GM21737 (cell line): ENCODE results near the gene HRCT1.
"Not testable (repeated sequence)": the region's sequence is repeated elsewhere in the genome, so short reads cannot be mapped to it uniquely, and the experiment has no call there.

Experiments
- ATAC-seq: cut with Tn5 transposase; IDR thresholded peaks from one replicate; pipeline ENCODE4 v1.9.1; 2021; ENCODE audit warnings: mild to moderate bottlenecking, moderate library complexity; ENCODE audit not compliant: unreplicated experiment

HRCT1 gene

DNA sequence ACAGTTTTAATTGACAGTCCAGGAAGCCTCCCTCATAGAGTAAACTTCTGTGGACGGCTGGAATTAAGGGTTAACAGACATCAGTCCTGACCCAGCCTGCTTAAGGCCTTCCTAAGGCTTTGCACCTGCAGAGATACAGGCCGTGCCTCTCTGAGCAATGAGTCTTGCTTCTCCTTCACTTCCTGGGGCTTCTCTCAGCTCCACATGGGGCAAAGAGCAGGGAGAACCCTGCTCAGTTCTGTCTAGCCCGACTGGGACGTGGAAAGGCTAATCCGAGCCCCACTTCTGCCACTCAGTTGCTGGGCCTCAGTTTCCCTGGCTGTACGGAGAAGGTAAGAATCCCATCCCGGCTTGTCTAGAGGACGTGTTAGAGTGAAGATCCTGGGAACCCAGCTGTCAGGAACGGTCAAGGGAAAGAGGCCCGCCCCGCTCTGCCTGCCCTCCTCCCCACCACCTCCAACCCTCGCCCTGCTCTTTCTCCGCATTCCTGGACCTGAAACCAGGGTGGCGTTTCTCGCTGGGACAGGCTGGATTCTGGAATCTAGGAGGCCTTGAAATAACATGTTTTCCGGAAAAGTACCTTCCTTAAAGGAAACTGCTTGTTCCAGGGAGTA is 9.8 kb downstream of the HRCT1 start:
- no peak for ATAC-seq

DNA sequence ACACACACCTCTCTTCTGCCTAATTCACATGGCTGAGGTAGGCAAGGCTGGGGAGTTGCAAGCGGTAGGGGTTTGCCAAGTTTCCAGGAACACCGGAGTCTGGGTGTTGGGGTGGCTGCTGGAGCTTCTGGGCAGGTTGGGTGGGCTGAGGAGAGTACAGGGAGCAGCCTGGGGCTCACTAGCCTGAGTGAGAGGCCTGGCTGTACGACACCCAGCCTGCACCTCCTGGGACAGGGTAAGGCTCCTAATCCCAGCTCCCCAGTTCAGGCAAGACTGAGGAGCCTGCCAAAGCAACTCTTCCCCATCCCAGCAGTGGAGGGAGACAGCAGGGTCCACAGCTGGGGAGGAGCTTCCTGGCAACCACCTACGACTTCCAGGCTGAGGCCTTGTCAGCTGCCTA is 11.3 kb downstream of the HRCT1 start:
- ATAC-seq: no peak

DNA sequence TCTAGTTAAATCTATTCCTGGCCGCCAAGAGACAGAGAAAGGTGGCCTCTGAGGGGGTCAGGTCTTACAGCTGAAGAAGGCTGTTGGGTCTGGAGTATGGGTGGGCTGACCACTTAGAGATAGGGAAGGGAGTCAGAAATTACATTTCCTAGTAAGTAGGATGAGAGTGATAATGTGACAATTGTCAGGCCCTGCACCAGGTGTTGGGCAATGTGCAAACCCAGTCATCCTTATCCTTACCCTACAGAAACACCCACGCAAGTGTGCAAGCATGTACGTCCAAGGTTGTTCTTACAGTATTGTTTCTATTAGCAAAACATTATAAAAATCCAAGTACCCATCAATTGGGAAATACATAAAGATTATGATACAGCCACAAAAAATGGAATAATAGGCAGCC is 12.8 kb downstream of the HRCT1 start:
- ATAC-seq: no peak

DNA sequence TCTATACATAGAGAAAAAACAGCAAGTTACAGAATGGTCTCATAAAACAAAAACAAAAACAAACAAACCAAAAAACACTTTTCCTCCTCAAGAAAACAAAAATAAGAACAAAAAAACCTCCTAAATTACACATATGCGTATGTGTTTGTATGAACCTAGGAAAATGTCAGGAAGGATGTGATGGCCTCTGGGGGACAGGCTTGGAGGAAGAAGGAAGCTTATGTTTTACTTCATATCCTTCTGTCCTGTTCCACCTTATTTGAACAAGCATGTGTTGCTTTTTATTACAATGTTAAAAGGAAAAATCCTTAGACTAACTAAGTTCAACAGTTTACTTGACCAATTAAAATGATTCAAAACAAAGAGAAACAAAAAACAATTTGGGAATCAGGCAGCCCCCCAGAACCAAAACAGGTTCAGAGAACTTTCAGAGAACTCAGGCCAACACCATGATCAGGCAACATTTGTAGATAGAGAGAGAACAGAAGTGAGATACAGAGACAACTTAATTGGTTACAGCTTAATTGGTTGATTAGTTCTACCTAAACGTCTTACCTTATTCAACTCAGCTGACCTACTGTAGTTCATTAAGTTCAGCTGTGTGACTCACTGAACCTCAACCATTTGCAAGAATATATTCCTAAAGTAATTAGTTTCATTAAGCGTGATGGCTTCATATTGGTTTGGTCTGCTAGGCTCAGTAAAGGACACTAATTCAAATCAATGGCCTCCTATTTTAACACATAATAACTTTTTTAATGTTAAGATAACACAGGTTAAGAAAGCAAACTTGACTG is 13.4 kb downstream of the HRCT1 start:
- no peak for ATAC-seq

DNA sequence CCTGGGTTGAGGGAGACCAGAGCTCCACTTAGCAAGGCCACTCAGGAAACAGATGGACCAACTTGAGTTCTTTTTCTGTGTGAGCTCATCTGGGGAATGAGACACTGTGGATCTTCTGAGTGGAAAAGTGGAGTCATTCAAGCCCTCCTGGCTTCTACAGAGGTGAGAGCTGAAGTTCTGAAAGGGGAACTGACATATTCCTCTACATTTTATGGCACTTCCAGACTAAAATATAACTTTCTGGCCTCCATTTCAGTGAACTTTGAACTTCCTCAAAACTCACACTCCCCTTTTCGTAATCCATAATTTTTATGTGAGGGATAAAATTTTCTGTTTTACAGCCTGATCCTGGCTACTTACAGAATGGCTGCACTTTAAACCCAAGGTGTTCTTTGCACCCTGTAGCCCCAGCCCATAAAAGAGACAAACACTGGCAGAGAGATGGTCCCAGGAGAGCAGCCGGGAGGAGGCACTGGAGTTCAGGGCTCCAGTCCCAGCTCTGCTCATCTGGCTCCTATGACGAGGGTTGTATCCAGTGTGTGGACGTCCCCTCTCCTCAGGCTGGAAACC is 14.1 kb downstream of the HRCT1 start:
- ATAC-seq: no peak

DNA sequence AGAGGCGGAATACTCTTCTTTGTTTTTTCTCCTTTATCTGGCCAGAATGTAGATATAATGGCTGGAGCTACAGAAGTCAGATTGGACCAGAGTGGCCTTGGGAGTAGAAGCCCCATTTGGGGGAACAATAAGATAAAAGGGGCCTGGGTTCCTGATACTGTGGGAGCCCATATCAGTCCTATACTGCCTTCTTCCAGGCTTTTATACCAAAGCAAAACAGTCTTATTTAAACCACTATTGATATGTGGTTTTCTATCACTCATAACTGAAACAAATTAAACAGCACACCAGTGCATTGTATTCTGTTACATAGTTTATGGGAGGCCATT is 17.6 kb downstream of the HRCT1 start:
- no peak for ATAC-seq

DNA sequence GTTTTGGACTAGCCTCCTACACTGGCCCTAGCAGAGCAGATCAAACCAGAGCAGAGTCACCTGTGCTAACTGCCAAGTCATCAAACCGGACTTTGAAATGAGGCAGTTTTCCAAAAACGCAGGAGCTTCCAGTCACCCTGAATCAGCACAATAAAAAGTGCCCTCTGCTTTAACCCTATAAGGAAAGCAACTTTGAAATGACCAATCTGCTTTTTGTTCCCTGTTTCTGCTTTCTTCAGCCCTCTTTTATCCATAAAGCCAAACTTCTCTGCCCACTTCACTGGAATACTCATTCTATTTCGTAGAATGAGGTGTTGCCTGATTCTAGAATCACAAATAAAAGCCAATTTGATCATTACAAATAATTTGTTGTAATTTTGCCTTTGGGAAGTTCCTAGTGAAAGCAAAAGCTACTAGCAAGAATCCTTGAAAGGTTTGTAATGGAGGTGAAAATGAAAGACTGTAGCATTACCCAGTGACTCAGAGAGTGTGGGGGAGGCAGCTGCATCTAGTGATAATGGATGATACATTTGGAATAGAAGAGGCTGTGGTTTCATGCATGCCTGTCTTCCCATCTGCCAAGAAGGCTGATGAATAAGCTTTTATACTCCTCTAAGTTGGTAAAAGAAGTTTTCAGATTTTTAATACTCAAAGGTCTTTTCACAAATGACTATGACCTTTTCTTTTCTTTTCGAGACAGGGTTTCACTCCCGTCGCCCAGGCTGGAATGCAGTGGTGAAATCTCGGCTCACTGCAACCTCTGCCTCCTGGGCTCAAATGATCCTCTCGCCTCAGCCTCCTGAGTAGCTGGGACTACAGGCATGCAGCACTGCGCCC is 18.1 kb downstream of the HRCT1 start:
- ATAC-seq: no peak

DNA sequence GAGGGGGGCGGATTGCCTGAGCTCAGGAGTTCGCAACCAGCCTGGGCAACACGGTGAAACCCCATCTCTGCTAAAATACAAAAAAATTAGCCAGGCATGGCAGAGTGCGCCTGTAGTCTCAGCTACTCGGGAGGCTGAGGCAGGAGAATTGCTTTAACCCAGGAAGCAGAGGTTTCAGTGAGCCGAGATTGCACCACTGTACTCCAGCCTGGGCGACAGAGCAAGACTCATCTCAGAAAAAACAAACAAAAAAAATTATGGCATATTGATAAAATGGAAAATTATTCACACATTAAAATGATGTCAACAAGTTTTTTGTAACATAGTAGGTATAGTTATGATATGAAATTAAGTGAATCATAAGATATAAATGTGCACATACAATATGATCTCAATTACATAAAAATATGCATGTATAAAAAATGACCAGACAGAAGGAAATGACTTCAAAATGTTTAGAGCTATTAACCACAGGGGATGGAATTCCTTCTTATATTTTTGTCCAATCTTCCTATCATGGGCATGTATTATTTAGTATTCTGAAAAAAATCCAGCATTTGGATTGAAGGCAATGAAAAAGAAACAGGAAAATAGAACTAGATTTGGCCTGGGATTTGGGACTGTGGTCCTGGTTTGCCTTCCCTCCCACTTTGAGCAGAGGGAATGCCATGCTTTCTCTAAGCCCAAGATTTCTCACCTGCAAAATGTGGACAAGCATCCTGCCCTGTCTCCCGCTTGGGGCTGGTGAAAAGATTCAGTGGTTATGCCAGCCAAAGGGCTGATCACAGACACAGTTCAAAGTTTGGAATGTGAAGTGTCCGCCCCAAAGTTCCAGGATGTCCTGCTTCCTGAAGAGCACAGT is 22.8 kb downstream of the HRCT1 start:
- no peak for ATAC-seq

DNA sequence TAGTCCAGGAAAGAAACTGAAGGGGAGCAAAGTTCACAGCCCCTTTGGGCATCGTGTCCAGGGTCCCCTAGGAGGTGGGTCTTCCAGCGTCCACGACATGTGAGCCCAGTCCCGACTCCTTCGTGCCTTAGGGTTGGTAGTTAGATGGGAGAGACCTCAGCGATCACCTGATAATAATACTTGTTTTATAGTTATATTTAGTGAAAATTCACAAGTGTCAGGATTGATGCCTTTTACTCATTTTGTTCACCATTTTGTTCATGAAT is 23.4 kb downstream of the HRCT1 start:
- ATAC-seq: no peak

DNA sequence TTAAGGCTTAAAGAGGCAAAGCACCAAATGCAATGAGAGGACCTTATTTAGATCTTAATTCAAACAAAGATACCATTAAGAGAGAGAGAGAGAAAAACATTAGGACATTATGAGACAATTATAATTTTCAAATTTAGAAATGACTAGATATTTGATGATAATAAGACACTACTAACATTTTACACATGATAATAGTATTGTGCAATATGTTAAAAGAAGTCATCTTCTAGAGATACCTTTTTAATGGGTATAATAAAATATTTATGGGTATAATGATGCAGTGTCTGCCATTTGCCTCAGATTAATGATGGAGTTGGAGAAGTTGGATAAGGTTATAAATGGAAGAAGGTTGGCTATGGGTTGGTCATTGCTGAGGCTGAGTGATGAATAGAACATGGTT is 24.5 kb downstream of the HRCT1 start:
- no peak for ATAC-seq

DNA sequence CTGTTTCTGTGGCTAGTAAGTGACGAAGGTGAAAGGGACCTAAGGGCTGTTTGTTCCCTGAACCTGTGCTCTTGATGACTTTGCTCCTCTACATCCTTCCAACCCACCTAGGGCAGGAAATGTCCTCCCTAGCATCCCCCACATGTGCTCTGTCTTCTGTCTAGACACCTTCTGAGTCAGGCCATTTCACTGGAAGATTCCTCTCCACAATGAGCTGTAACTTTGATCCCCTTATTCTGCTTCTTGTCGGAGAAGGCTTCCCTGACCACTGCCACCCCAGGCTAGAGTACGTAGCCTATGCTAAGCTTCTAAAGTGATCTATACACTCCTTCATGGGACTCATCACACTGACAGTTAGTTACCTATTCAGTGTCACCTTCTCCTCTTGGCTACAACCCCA is 25.0 kb downstream of the HRCT1 start:
- no peak for ATAC-seq

DNA sequence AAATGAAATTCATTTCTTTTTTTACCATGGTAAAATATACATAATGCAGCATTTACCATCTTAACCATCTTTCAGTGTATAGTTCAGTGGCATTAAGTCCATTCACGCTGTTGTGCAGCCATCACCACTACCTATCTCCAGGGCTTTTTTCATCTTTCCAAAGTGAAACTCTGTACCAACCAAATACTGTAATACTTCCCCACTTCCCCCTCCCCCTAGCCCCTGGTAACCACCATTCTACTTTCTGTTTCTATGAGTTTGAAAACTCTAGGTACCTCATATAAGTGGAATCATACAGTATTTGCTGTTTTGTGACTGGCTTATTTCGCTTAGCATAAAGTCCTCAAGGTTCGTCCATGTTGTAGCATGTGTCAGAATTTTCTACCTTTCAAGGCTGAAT is 26.7 kb downstream of the HRCT1 start:
- no peak for ATAC-seq

DNA sequence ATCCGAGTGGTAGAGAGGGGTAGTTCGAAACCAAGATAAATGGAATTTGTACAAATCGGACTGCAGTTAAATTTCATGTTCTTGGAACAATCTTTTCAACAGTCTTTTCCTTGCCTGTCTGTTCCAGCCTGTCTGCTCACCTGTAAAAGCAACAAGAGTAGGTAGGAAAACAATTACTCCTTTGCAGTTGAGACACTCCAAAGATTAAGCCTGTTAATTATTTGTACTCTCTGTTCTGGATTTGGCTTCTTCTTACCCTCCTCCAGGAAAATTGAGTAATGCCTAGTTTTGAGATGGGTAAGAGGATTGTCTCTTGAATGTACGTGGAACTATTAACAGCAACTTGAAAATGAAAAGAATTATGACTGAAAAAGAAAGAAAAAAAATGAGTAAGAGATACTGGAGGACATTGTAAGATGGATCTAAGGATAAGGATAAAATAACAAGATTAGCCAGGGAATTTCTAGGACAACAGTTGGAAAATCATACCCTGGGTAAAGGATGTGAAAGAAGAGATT is 27.6 kb downstream of the HRCT1 start:
- ATAC-seq: no peak

DNA sequence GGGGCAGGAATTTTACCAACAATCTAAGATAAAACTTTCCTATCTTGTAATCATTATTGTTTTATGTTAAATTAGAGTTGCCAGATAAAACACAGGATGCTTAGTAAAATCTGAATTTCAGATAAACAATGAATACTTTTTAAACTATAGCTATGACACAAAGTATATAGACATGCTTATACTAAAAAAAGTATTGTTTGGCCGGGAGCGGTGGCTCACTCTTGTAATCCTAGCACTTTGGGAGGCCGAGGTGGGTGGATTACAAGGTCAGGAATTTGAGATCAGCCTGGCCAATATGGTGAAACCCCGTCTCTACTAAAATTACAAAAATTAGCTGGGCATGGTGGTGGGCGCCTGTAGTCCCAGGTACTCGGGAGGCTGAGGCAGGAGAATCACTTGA is 28.1 kb downstream of the HRCT1 start:
- not testable (repeated sequence) for ATAC-seq

DNA sequence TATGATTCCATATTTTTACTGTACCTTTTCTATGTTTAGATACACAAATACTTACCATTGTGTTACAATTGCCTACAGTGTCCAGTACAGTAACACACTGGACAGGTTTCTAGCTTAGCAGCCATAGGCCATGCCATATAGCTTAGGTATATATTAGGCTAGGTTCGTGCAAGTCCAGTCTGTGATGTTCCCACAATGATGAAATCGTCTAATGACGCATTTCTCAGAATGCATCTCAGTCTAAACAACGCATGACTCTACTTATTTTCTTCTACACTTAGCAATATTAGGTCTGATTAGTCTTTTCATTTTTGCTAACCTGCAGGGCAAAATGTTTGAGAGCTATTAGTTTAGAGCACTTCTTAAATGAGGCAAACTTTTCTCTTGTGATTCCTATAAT is 29.3 kb downstream of the HRCT1 start:
- ATAC-seq: no peak

DNA sequence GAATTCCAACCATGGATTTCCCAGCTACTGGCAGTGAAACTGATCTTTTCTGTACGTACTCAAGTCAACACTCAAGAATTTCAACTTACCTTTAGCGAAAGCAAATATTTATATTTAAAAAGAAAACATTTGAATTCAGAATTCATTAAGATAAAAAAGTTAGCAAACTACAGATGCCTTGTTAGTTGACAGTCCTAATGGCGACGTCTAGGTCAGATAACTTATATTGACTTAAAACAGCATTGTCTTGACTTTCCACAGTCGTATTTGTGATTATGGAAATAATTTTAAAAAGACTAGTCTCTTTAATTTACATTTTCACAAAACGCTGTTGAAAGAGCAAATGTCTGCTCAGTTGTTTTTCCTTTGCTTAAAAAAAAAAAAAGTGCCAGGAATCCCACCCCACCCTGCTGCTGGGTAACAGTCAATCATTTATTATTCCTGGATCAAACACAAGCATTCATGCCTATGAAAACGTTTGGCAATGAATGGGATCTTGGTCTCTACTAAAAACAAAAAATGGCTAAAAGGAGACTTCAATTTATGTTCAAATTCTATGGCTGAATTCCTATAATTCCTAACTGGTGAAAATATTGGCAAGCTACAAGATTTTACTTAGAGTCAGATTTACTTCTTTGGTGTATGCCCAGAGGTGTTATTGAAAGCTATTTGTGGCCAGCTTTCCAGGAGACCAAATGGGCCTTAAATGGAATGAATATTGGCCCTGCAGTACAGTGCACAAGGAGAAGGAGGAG is 29.9 kb downstream of the HRCT1 start:
- ATAC-seq: no peak

DNA sequence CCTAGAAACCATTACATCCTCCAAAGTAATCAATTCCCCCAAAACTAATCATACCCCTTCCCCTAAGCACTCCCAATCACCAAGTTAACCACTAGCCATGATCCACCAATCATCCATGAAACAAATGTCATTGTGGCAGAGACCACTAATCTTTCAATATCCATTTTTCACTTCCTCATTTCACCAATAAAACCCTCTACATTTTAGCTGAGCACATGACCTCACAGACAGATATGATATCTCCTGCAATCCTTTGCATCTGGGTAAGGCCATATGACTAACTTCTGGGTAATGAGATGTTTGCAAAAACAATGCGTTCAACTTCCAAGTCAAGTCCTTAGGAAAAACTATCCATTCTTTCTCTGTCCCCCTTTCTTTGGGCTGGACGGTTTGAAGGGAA is 31.2 kb downstream of the HRCT1 start:
- ATAC-seq: no peak

DNA sequence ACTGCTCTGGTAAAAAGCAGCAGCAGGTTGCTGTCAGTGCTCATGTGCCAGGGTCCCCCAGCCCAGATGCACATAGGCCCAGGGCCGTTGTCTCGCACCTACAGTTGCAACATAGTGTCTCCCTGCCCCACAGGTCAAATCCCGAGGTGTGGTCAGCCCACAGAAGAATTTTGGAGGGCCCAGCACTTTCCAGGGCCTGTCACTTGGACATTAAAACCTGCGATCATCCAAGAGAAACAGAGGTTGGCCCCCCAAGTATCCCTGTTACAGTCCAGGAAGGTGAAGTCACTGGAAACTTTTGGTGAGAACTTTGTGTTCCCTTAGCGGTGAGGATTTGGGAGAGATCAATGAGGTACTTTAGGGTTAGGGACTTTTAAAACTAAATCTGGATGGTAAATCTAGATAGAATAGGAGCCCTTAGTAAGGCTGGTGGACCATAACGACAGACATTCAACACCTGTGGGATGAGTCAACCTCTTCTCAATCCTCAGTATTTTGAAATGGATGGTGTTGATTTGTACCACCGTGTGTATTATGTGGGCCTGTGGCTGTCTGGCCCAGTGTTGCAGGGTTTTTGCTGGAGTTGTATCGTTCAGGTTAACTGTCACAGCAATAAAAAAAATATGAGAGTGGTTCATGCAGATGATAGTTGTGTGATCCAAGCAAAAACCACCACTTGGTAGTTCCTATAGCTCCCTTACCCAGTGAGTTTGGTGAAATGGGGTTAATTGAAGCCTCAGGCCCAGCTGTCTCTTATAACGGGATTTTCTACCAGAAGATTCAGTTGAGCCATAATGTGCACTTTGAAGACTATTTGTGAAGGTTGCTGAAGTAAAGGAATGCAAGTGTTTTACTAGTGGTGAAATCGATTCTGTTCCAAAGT is 32.7 kb downstream of the HRCT1 start:
- no peak for ATAC-seq

DNA sequence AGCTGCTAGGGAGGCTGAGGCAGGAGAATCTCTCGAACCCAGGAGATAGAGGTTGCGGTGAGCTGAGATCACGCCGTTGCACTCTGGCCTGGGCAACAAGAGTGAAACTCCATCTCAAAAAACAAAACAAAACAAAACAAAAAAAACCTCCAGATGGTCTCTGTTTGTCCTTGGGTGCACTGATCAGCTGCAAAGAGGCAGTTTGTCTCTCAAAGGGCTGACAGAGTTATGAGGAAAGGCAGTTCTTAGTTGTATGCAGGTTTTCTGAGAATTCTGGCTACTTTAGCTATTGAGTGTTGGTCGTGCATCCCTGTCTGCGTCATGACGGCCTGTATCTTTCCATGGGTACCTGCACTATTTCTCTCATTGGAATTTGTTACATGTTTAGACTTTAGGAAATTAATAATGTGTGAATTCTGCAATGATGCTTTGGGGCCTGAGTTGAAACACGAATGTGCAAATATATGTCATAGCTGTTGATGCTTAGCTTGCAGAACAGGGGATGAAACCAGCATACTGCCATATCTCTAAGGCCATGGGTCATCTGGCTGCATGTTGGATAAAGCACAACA is 33.8 kb downstream of the HRCT1 start:
- ATAC-seq: no peak
